ENCODE data around the gene RYR1.
"Not testable (repeated sequence)": the region's sequence is repeated elsewhere in the genome, so short reads cannot be mapped to it uniquely, and the experiment has no call there.

Gene RYR1

GRCh38 chr19:38448225-38448624 lies 14.7 kb downstream of the RYR1 start:
- intact Hi-C loops (cut with DNase I), result no loop called here
- no peak for DNase-seq

- no peak for DNase-seq
- intact Hi-C loops (cut with DNase I), result no loop called here
Observed at GRCh38 chr19:38449518-38449917, 16.0 kb downstream of the RYR1 start.

- intact Hi-C loops (cut with DNase I), result no loop called here
- no peak for DNase-seq
Observed at GRCh38 chr19:38451036-38451435, 17.5 kb downstream of the RYR1 start.

GRCh38 chr19:38451629-38452028 lies 18.1 kb downstream of the RYR1 start:
- intact Hi-C loops (cut with DNase I), result no loop called here
- no peak for DNase-seq

- intact Hi-C loops (cut with DNase I), result no loop called here
- no peak for DNase-seq
Observed at GRCh38 chr19:38452430-38453366, 19.2 kb downstream of the RYR1 start.

GRCh38 chr19:38453596-38453995 lies 20.1 kb downstream of the RYR1 start:
- DNase-seq, result no peak
- intact Hi-C loops (cut with DNase I), result no loop called here

GRCh38 chr19:38455031-38455430 lies 21.5 kb downstream of the RYR1 start:
- intact Hi-C loops (cut with DNase I), result no loop called here
- no peak for DNase-seq

- intact Hi-C loops (cut with DNase I), result no loop called here
- DNase-seq, result no peak
Observed at GRCh38 chr19:38457202-38457601, 23.7 kb downstream of the RYR1 start.

- no peak for DNase-seq
- intact Hi-C loops (cut with DNase I), result no loop called here
Observed at GRCh38 chr19:38457690-38458405, 24.4 kb downstream of the RYR1 start.

- intact Hi-C loops (cut with DNase I), result no loop called here
Observed at GRCh38 chr19:38458991-38459390, 25.5 kb downstream of the RYR1 start.

GRCh38 chr19:38463365-38463764 lies 29.9 kb downstream of the RYR1 start:
- intact Hi-C loops (cut with DNase I), result no loop called here
- no peak for DNase-seq

More at GRCh38 chr19:38458991-38459390, 25.5 kb downstream of the RYR1 start:
- DNase-seq, result no peak

- no peak for DNase-seq
- intact Hi-C loops (cut with DNase I), result no loop called here
Observed at GRCh38 chr19:38464421-38465082, 31.1 kb downstream of the RYR1 start.

GRCh38 chr19:38466050-38466449 lies 32.6 kb downstream of the RYR1 start:
- intact Hi-C loops (cut with DNase I), result no loop called here
- DNase-seq, result no peak

- intact Hi-C loops (cut with DNase I), result no loop called here
- no peak for DNase-seq
Observed at GRCh38 chr19:38467541-38468525, 34.3 kb downstream of the RYR1 start.

- intact Hi-C loops (cut with DNase I), result no loop called here
- DNase-seq, result no peak
Observed at GRCh38 chr19:38469151-38469550, 35.7 kb downstream of the RYR1 start.

GRCh38 chr19:38470788-38471480 lies 37.4 kb downstream of the RYR1 start:
- intact Hi-C loops (cut with DNase I), result no loop called here
- no peak for DNase-seq

GRCh38 chr19:38472725-38473124 lies 39.2 kb downstream of the RYR1 start:
- intact Hi-C loops (cut with DNase I); DNase-seq: not testable (repeated sequence)

GRCh38 chr19:38473201-38473600 lies 39.7 kb downstream of the RYR1 start:
- no peak for DNase-seq
- intact Hi-C loops (cut with DNase I), result no loop called here
